Stimulated activated CD8-positive, alpha-beta memory T cell treated with anti-CD3 and anti-CD28 coated beads, Interleukin-15, amount 100 ng/mL, for 4 hours (primary cell): ENCODE measurements around the gene RMI1.

ENCODE experiments used
- DNase-seq, 2 donors: peaks; one replicate each; pipeline ENCODE4 v3.0.0-alpha.2; 2020; ENCODE audit warnings: low read depth in 2 of 2

Gene RMI1

GRCh38 chr9:83967073-83967472, 13.5 kb upstream of the RMI1 start:
- DNase-seq = no peak

GRCh38 chr9:83969602-83970001, 11.0 kb upstream of the RMI1 start:
- no peak for DNase-seq

DNA sequence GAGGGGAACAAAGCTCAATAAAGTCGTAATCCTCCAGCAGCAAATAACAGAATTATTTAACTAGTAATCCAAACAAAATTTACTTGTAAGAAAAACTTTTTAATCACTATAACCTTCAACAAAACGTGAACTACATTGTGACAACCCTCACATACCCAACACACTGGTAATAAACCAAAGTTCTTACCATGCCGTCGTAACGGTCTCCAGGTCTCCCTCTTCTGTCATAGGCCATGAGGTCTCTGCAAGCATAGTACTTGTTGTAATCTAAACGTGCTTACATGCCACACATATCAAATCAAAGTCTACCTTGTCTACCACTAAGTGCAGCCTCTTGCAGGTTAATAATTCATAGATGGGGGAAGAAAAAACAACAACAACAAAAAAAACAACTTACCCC, 9.1 kb upstream of the RMI1 start:
- DNase-seq = no peak

- DNase-seq = no peak
Observed at GRCh38 chr9:83972286-83972685, 8.3 kb upstream of the RMI1 start.

DNA sequence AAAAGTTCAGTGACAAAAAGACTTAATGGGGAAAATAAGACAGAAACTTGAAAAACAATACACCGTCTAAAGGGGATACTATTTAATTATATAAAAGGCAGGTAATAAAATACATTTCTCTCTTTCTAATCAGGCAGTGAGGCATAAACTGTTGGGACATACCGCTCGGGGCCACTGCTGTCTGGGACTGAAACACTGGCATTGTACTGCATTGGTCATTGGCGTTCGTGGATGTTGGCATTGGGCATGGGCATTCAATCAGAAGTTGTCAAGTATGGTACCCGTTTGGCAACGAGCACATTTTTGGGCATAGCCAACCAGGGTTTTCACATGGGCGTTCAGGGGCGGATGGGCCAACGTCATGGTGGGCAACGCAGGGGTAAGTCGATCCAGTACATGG, 5.3 kb upstream of the RMI1 start:
- no peak for DNase-seq

DNA sequence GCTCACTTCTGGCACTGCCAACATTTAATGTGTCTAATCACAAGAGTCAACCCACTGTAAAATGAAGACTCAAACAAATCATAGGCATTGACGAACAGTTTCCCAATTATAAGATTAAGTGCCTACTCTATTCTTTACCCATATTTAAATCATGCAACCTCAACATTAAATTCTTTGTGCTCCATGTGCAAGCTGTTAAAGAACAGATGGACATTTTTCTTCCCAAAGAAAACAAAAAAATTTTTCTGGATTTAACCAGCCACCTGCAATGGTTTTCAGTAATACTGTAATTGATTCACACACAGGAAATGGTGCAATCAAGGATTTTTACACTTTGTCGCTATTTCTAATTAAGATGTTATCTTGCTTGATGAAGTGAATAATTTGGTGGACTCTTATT, 4.2 kb upstream of the RMI1 start:
- no peak for DNase-seq

GRCh38 chr9:83977196-83977595, 3.4 kb upstream of the RMI1 start:
- no peak for DNase-seq

DNA sequence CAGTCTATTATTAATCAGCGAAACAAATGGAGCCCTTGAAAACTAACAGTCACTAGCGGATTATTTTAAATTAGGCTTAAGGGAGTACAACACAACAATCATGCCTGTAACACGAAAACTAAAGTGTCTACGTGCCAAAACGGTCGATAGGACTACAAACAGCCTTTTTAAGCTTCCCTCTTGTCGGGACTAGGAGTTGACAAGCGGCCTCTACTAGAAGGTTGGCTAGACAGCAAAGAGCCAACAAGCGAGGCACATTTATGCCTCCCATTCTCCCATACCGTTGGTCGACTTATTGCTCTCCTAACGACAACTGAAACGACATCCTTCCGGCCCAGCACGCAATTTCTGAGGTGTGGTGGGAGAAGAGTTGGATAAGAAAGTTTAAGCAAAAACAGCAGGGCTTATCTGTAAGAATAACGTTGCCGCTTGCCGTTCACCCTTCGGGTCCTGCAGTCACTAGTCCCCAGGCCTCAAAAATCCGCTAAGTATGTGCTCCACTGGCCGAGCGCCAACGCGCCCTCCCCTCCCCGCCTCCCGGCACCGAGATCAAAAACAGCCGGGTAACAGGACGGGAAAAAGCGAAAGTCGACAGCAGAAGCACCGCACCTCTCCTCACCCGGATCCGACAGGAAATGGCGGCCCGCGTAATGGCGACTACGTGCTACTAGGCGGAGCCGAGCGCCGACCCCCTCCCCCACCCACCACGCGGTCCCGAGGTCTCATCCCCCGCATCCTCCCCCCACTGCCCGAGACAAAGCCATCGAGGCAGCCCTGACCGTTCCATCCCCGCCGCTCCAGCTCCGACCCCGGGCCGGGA, 1.4 kb upstream of the RMI1 start:
- DNase-seq = peak; percentile 74 to 78

DNA sequence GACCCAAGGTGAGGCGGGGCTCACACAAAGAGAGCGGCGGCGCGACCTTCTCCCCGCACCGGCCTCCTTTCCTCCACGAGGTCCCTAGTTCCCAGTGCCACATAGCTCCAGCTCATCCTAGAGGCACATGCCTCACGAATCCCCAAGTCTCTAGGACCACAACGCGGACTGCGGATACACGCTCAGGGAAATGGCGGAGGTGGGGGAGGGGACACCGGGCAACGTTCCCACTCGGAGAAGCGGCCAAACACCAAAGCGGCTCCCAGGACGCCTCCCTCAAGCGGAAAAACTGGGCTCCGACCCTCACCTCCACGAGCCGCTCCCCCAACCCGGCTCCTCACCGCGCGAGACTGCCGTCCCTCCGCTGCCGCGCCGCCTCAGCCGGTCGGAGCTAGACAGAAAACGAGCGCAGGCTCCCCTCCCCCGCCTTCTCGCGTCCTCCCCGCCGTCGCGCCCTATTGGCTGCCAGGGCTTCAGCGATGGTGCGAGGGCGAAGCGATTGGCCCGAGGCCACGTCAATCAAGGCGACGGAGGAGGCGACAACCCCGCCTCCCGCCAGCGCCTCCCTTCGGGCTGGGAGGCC, 702 bp upstream of the RMI1 start, which contains the start of gene HNRNPK:
TSS of gene HNRNPK (minus strand) at position 404 of the 583 bp plus-strand sequence. CDS start 1,963 bp downstream, outside the sequence.
- peak; percentile 98 for DNase-seq

DNA sequence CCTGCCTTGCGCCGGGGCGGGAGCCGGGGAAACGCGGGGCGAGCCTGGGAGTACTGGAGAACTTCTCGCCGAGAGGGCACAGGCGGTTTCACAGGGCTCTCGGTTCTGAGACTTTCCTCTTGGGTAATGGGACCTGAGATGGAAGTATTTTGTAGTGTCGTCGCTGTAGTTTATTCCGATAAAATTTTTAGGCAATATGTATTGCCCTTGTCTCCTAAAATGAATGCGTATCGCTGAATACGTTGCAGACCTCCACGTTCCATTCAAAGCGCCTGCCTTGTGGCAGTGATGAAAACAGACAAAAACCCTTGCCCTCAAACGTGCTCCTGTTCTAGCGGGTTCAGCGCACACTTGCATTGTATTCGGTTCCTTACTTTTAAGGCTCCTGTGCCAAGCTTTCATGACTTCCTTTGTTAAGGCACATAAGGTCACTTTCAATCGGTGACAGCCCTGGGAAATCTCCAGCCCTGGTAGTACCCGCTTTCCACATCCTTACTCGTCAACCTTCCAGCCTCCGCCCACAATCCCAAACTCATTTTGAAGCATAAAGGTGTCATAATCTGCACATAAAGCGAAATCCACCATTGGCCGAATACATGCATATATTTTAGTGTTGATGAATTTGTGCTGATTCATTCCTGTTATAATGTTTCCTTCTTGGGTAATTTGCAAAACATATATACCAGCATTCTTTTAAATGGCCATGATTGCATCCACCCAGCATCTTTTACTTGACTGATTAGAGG, 694 bp downstream of the RMI1 start:
- DNase-seq = peak in 1 of 2 donors; percentile 18

DNA sequence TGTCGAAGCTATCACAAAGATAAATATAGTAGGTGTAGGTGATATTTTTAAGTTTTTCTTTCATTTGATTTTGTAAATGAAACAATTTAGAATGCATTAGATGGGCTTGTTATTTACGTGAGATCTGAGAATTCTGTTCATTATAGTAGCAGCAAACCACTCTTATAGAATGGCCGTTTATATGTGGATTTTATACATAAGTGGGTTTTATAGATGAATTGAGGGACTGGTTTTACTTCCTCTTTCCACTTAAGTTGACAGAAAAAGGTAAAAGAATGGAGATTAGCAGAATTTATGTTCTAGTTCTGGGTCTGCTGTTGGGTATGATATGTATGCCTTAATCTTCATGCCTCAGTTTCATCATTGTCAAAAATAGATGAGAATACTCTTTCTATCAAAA, 5.6 kb downstream of the RMI1 start:
- DNase-seq = no peak

GRCh38 chr9:83986765-83987401, 6.3 kb downstream of the RMI1 start:
- DNase-seq = no peak

GRCh38 chr9:83987402-83987791, 6.8 kb downstream of the RMI1 start:
- DNase-seq = no peak

DNA sequence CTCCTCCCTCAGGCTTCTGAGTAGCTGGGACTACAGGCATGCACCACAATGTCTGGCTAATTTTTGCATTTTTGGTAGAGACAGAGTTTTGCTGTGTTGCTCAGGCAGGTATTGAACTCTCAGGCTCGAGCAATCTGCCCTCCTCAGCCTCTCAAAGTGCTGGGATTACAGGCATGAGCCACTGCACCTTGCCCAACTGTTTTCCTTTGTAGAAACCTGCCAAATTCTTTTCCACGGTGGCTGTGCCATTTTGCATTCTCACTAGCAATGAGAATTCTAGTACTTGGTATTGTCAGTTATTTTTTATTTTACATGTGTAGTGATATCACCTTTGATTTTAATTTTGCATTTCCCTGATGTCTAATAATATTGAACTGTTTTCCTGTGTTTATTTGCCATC, 7.8 kb downstream of the RMI1 start:
- DNase-seq = no peak

DNA sequence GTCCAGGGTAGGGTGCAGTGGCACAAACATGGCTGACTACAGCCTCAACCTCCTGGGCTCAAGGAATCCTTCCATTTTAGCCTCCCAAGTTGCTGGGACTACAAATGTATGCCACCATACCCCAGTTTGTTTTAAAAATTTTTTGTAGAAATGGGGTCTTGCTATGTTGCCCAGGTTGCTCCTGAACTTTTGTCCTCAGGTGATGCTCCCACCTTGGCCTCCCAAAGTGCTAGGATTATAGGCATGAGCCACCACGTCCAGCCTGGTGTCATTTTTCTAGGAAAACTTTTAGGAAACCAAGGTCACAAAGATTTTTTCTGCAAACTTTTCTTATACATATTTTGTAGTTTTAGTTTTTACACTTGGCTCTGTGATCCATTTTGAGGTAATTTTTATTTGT, 10.8 kb downstream of the RMI1 start:
- DNase-seq = no peak

- DNase-seq = no peak
Observed at GRCh38 chr9:83992407-83992806, 11.8 kb downstream of the RMI1 start.

DNA sequence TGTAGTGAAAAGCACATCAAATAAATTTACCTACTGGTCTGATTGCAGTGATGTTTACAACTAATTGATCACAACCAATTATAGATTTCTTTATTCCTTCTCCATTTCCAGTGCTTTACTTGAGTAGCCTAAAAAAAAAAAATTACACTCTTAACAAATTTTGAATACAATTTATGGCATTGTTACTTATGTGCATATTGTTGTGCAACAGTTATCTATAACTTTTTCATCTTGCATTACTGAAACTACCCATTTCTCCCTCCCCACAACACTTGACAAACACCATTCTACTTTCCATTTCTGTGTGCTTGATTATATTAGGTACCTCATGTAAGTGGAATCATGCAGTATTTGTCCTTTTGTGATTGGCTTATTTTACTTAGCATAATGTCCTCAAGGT, 12.3 kb downstream of the RMI1 start:
- no peak for DNase-seq

DNA sequence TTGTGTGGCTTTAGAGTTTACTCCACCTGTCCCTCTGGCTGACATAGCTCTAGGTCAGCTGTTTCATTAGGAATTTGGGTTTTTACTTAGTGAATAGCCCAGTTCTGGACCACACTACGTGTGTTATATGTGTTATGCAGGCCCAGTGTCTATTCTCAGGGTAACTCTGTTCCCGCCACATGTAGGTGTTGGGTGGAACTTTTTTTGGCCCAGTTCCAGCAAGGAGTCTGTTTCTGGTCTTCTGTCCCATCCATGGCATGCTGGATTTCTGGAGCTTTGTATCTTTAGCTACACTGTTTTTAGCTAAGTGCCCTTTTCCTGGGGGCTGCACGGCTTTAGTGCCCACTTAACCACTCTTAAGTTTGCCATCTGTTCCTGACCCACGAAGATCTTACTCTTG, 15.5 kb downstream of the RMI1 start:
- DNase-seq = no peak

DNA sequence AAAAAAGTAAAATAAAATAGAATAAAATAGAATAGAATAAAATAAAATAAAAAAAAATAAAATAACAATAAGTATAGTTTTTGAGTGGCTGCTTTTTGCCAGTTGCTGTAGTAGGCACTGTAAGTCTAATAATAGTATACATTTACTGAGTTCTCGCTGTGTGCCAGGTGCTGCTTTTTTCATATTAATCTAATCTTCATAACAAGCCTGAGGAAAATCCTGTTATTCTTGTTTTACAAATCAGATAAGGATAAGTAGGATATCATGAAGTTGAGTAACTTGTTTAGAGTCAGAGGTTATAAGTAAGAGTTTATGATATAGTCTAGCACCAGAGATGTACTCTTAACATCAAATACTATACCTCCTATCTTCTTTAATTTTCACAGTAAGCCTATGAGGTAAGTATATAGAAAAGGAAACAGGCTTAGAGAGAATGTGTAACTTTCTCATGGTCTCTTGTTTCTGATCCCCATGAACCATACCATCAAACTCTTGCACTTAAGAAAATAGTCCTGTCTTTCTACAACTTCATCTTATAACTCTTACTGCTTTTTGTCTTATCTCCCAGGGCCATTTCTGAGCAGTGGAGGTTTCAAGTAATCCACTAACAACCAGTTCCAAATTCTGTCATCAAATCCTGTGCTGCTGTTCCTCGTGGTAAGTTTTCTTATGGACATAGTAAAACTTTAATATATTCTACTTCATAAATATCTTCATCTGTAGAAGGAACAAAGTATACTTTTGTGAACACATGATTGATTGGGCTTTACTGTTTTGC, 18.7 kb downstream of the RMI1 start:
- no peak for DNase-seq

GRCh38 chr9:84000186-84000585, 19.6 kb downstream of the RMI1 start:
- no peak for DNase-seq

DNA sequence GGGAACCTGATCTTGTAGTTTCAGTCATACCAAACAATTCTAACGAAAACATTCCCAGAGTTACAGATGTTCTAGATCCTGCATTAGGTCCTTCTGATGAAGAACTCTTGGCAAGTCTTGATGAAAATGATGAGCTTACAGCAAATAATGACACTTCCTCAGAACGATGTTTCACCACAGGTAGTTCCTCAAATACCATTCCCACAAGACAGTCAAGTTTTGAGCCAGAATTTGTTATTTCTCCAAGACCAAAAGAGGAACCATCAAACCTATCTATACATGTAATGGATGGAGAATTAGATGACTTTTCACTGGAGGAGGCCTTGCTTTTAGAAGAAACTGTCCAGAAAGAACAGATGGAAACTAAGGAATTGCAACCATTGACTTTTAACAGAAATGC, 21.0 kb downstream of the RMI1 start:
- DNase-seq = no peak

GRCh38 chr9:84002344-84002743, 21.7 kb downstream of the RMI1 start:
- DNase-seq = no peak
